Erythroblast (primary cell): Measurements from ENCODE around the gene GDE1.

ENCODE experiments used
- GATA1 ChIP-seq: IDR thresholded peaks from 2 replicates; pipeline ENCODE4 v1.6.1; 2011; ENCODE audit warnings: low read depth, mild to moderate bottlenecking, control low read depth, low read length, moderate library complexity
- POLR2A ChIP-seq: IDR thresholded peaks from 2 replicates; pipeline ENCODE4 v1.6.1; 2011; ENCODE audit warnings: mild to moderate bottlenecking, low read length

DNA sequence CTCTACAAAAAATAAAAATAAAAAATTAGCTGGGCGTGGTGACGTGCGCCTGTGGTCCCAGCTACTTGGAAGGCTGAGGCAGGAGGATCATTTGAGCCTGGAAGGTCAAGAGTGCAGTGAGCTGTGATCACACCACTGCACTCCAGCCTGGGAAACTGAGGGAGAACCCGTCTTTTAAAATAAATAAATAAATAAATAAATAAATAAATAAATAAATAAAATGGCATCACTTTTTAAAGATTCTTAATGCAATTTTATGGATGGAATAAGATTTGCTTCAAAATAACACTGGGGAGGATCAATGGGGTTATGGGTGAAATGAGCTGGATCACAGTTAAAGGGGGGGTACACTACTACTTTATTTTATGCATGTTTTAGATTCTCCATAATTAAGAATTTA, 14.9 kb downstream of the GDE1 start:
- TF ChIP-seq POLR2A (no peak), GATA1 (no peak)
